UCSD-AML1 (cell line): ENCODE data around the gene TEAD1.
A peak's percentile ranks its signal among the peaks of the same experiment; 100 is the strongest.

Experiments
- DNase-seq: peaks from one replicate; lab custom pipeline; 2025; ENCODE audit not compliant: unreplicated experiment; lab: John Stamatoyannopoulos, UW

TEAD1 gene

GRCh38 chr11:12886508-12886907 lies 212.3 kb downstream of the TEAD1 start:
- no peak for DNase-seq

GRCh38 chr11:12888525-12889158 lies 214.4 kb downstream of the TEAD1 start:
- peak; percentile 68 for DNase-seq

GRCh38 chr11:12889243-12889642 lies 215.0 kb downstream of the TEAD1 start:
- no peak for DNase-seq

- no peak for DNase-seq
Measured at GRCh38 chr11:12890476-12890875, 216.3 kb downstream of the TEAD1 start.

GRCh38 chr11:12893787-12894672 lies 219.8 kb downstream of the TEAD1 start:
- DNase-seq, result peak; percentile 26

DNA sequence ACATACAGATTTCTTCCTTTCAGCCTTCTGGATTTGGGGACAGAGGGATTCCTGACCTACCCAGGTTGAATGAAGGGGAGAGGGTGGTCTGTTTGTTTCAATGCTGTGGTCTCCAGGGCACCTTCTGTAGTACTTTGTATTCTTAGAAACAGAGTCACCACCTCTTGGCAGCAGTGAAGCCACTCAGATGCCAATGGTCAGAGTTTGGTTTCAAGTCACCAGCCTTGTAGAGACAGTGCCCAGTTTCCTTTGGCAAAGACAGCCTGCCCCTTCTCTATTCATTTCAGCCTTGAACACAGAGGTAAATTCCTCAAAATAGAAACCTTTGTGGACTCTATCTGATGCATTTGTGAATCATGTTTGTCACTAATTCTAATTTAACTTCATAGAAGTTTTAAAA lies 223.2 kb downstream of the TEAD1 start:
- DNase-seq, result no peak

DNA sequence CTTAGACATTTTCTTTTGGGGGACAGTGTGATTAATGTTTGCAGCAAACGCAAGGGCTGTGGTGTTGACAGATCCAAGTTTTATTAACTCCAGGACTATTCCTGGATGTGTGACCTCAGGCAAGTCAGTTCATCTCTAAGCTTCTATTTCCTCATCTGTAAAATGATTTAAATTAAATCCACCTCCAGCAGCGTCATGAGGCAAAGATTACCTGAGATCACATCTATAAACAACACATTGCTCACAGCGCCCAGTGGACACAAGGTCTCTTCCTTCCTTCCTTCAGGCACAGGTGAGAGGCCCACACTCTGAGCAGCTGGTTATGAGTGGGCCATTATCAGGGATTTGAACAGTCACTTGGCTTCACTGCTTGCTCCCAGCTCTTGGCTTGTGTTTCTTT lies 223.6 kb downstream of the TEAD1 start:
- no peak for DNase-seq

DNA sequence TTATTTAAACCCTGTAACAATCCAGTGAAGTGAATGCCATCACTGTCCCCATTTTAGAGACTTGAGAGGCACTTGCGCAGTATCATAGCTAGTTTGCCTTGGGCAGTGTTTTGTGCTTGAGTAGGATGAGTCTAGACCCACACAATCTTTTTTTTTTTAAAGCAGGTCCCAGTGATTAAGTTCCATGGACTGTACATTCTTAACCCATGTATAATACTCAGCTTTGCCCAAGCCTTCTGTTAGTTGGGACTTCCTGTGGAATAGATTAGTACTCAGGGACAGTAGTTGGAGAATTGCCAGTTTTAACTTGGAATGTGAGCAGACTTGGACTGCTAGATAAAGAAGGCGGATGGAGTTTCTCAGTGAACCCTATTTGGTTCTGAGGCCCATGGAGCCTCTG lies 226.3 kb downstream of the TEAD1 start:
- no peak for DNase-seq

DNA sequence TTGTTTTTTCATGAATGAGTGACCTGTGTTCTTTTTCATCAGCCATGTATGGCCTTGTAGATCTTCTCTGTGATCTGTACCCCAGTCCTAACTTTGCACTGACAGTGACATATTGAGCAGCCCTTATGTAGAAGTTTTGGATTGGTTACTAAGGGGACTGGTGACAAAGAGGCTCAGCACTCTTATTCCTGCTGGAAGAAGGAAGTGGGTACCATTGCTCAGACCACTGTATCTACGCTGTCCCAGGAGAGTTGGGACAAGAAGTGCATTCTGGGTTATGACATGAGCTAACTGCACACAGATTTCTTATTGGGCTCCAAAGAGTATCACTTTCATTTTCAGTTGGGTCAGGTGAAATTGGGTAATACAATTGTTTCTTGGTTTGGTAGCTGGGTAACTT lies 227.1 kb downstream of the TEAD1 start:
- no peak for DNase-seq

DNA sequence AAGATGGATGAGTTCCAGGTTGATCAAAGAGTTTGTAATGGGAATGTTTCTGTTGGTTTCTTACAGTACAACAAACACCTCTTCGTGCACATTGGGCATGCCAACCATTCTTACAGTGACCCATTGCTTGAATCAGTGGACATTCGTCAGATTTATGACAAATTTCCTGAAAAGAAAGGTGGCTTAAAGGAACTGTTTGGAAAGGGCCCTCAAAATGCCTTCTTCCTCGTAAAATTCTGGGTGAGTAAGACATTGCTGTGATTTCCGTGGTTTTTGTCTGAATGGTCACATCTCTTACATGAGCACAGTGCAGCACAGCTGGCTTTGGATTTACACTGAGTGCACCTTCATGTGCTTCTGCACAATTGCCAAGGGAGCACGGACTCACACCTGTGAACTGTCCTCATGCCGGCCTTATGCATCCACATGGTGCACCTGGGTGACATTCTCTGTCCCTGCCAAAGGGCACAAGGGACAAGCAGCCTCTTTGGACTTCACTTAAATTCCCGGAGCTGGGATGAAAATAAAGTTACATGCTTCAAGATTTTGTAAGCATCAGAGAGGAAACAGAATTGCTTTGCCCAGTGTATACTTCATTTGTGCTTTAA lies 227.8 kb downstream of the TEAD1 start:
- no peak for DNase-seq

- DNase-seq, result no peak
Measured at GRCh38 chr11:12902791-12903486, 228.7 kb downstream of the TEAD1 start.

- no peak for DNase-seq
Measured at GRCh38 chr11:12905435-12905834, 231.2 kb downstream of the TEAD1 start.

GRCh38 chr11:12906501-12906900 lies 232.3 kb downstream of the TEAD1 start:
- no peak for DNase-seq

DNA sequence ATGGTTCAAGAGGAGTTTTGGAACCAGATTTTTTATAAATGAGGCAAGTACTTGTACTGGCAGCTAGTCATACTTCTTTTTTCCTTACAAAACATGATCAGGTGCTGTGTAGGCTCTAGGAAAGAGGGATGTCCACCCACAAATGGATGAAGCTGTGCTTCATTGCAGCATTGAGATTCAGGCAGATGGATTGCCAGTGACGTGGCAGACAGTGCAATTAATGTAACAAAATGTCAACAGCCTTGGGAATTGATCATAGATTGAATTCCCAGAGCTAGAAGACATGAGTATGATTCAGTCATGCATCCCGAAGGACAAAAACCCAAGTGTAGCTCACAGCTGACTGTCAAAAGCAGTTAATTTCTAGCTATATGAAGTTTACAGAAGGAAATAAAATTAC lies 235.7 kb downstream of the TEAD1 start:
- DNase-seq, result no peak

DNA sequence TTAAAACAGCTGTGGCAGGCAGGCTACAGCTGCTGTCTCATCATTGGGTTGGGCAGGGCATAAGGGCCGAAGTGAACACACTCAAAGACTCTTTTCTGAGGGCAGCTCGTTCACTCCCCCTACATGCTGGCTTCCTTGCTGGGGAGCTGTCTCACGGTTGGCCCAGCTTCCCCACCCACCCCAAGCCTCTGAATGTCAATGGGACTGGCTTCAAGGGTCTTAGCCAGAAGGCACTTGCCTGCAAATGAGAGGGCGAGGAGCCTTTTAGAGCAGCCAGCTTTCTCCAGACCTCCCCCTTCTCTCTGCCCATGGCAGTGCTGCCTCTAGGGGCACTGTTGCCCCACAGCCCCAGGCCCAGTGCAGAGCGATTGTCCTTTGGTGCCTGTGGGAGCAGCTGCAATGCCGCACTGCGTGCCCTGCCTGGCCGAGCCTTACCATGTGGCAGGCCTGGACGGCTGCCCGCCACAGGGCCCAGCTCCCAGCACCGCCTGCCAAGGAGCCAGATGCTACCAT lies 240.2 kb downstream of the TEAD1 start:
- DNase-seq, result peak; percentile 24

- DNase-seq, result no peak
Measured at GRCh38 chr11:12915093-12915492, 240.9 kb downstream of the TEAD1 start.

DNA sequence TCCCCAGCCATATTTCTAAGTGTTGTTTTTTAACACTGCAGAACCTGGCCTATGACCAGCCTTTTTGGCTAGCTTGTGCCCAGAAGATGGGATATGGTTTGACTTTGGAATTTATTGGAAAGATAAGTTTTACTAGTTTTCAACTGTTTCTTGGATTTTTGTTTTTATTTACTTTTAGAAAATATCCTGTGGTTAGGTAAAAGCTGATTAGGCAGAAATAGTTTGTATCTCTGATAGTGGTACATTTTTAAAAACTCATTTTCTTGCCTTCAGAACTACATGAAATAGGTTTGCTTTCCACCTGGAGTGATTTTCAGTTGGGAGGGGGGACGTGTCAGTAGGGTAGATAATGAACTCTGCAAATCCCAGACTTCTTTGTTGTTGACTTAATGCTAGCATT lies 243.6 kb downstream of the TEAD1 start:
- DNase-seq, result no peak

DNA sequence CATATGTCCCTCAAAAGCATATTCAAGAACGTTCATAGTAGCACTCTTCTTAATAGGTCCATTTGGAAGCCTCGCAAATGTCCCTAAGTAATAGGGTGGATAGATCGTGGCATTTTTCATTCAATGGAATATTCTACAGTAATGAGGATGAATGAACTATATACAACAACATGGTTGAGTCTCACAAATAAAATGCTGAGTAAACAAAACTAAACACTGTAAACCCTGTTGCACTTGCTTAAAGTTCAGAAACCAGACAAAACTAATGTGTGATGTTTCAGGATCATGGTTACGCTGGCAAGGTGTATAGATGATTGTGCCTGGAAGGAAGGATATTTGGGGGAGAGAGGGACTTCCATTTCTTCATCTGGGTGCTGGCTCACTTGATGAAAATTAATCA lies 244.4 kb downstream of the TEAD1 start:
- DNase-seq, result no peak

DNA sequence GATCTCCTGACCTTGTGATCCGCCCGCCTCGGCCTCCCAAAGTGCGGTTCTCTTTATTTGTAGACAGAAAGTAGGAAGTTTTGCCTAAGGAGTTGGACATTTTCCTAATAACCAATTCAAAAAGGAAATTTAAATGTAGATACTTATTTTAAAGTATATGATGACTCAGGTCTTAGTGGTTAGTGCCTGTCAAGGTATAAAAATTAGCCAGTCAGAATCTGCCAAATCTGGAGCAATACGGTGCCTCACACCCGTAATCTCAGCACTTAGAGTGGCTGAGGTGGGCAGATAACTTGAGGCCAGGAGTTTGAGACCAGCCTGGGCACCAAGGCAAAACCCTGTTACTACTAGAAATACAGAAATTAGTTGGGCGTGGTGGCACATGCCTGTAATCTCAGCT lies 248.2 kb downstream of the TEAD1 start:
- no peak for DNase-seq

DNA sequence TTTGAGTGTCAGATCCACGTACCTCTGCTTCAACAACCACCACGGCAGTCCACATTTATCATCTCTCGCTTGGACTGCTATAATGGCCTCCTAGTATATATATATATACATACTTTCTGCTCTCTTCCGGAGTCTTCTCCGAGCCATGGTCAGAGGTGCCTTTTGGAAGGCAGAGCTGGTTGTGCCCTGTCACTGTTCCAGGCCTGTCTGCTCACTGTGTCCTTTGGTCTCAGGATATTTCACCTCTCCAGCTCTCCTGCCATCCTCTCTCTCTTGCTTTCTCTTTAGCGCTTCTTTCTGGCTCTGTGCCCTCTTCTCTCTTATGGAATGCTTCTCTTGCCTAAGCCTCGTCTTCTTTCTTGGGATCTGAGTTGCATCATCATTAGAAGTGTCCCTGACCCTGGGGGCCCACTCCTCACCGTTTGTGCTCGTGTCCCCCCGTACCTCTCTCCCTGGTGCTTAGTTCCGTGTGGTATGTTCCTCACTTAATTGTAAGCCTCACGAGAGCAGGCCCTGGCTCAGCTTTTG lies 248.8 kb downstream of the TEAD1 start:
- DNase-seq, result no peak

- DNase-seq, result no peak
Measured at GRCh38 chr11:12924650-12925049, 250.4 kb downstream of the TEAD1 start.
